IPS DF 4.7 (cell line): Measurements from ENCODE around the gene SCN4B.

ENCODE experiments used
- DNase-seq: peaks from one replicate; pipeline ENCODE4 v3.0.0-alpha.2; 2013; ENCODE audit warnings: low spot score; ENCODE audit errors: extremely low read depth

SCN4B gene

DNA sequence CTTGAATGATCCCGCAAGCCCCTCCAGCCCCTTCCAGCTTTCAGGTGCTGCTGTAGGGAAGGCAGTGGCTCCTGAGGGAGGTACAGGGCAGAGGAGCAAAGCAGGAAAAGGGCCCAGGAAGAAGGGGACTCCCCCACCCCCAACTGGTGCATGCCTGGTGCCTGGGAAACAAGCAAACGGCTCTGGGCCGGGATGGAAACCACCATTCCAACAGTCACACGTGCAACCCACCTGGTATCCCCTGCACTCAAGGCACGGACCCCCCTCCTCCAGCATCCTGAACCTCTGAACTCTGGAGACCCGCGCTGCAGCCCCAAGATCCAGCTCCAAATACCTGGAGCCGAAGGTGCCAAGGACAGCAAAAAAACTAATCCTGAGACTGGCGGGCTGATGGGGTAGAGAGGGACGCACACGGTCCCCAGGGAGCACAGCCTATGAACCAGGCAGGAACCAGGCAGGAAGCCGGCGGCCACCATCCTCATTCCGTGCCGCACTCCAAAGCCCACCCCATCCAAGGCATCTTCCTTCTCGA lies 537 bp downstream of the SCN4B start:
- DNase-seq, result no peak

- no peak for DNase-seq
These were observed 1.2 kb downstream of the SCN4B start for GRCh38 chr11:118151431-118151830.

DNA sequence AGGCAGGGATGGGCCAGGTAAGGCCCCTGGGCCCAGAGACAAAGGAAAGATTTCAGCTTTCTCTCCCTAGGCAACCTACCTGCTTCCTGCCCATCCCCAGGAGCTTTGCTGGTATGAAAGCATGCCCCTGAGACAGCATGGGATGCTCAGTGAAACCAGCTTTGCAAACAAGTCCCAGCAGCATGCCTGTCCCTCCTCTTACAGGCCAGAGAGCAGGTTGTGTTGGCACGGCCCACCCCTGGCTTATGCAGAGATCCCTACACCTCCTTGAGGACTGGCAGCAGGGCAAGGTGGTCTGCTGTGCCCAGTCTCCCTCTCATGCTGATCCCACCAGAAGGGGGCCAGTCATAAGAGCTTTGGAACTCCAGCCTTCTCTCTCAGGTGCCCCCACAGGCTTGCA lies 3.1 kb downstream of the SCN4B start:
- DNase-seq, result no peak

- DNase-seq, result no peak
These were observed 3.8 kb downstream of the SCN4B start for GRCh38 chr11:118148856-118149255.

GRCh38 chr11:118148240-118148639 lies 4.4 kb downstream of the SCN4B start:
- DNase-seq, result no peak

- no peak for DNase-seq
These were observed 5.1 kb downstream of the SCN4B start for GRCh38 chr11:118147502-118147901.

DNA sequence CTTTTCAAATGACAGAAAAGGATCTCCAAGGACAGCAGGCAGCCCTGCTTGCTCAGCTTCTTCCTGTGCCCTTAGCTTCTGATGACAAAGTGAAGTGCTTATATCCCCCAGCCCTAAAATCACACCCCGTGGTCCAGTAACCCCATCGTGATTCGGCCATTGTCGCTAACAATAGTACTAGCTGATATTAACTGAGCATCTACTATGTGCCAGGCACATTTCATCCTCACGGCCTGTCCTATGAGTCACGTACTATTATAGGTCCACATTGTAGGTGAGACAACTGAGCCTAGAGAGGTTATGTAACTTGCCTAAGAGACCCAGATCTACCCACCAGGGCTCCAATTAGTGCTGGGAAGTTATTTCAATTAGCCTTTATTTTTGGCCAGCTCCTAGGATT lies 6.1 kb downstream of the SCN4B start:
- DNase-seq, result no peak

DNA sequence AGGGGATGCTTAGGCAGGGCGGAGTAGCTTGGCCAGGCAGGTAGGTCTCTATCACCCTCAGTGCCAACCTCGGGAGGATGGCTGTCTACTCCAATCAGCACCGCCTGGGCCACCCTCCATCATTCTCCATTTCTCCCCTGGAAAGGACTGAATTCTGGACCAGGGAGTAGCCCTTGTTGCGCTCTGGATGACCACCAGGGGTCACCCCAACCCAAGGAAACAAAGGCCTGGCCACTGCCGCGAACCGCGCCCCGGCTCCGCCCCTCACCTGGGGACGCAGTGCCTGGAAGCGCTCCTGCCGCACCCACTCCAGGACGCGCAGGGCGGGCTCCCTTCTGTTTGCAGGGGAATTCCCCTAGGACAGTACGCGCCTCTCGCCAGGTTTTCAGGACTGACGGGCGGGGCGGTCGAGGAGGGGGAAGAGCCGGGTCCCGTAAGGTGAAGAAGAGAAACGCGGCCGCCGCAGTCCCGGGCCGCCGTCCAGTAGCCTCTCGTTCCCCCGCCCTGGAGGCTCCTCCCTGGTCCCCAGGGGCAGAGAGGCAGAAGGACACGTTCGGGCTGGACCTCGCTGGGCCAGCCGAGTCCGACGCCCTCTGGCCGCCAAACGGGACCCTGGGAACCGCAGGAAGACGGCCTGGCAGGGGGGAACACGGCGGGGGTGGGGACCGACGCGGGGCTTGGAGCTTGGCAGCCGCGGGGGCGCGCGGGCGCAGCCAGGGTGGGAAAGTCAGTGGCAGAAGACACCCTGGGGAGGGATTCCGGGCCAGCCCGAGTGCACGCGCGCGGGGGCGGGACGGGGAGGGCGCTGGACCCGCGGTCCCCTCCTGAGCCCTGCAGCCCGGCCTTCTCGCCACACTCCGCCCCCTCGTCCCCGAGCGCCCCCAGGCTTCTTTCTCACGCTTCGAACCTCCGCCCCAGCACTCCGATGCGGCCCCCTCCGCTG lies 7.1 kb downstream of the SCN4B start:
- no peak for DNase-seq

DNA sequence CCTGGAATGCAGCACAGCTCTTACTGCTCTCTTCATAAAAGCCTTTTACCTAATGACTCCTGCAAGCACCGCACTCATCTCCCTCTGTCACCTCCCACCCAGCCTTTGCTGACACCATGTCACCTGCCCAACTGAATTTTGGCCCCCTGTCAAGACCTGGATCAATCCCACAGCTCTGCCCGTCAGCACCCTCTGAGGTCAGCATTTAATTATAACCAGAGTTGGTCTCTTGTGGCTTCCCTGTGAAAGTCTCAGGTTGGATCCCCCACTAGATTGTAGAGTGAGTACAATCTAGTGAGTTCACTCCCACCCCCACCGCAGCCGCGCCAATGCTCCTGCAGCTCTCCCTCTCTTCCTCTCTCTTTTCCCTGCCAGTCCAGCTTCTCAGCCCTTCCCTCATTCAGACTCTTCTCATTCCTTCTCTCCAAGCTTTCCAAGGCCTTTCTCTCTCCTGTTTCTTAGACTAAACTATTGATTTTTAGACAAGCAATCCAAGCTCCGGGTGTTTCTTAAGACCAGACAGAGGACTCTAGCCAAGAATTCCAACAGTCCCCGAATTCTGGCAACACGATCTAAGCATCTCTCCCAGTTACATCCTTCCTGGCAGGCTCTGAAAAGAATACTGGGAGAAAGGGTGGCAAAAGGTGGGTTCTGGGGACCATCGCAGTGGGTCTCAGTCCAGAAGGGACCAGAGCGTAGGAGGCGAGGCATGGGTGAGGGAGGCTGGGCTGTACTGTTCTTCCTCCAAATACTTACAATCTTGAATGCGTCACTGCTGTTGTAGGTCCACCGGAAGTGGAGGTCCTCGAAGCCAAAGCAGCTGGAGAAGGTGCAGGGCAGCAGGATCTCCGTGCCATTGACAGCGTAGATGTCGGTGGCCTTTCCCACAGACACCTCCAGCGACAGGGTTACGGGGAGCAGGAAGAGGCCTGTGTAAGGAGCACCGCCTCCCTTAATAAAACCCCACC lies 8.0 kb downstream of the SCN4B start:
- DNase-seq, result no peak

DNA sequence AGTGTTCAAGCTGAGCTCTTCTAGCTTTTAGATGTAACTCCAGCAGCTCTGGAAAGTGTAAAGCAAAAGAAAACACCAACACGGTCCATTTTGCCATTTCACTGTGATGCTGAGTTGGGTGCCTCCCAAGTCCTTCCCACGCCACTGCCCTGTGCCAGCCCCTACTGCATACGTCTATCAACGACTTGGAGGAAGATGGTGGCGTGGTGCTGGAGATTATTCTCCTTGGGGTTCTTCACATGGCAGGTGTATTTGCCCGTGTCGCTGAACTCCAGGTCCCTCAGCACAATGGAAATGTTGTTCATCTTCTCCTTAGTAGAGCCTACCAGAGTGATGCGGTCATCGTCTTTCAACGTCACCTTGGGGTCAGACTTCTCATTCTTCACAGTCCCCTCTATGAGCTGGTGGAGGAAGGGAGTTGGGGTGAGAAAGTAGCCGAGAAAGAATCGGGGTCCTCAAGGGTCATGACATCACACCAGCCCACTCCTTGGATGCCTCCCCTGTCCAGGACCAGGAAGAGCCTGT lies 8.9 kb downstream of the SCN4B start:
- no peak for DNase-seq

DNA sequence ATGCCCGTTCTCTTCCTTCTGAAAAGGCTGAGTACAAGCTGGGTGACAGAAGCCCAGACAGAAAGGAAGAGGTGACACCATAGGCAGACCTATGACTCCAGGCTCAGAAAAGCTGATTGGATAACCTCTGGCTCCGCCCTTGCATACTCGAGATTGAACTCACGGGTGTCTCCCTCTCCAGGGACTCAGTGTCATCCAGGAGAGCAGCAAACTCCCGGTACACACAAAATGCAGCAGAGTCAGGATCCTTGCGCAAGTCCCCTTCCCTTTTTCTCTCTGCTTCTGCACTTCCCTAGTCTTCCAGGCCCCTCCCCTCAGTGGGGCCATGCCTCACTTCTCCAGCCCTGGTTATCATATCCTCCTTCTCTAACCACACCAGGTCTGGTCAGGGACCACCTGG lies 9.8 kb downstream of the SCN4B start:
- DNase-seq, result no peak

- no peak for DNase-seq
These were observed 10.5 kb downstream of the SCN4B start for GRCh38 chr11:118142081-118142480.

DNA sequence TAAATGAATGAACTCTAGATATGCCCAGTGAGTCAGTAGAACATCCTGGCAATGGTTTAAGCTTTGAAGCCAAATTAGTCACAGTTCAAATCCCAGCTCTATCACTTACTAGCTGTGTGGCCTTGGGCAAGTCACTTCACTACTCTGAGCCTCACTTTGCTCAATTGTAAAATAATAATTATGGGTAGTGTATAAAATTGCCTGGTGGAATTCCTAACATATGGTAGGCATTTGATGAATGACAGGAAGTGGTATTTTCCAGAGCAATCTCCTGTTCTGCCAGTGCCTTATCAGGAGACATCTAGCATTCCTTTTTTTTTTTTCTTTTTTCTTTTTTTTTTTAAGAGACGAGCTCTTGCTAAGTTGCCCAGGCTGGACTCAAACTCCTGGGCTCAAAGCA lies 13.0 kb downstream of the SCN4B start:
- no peak for DNase-seq

- DNase-seq, result no peak
These were observed 13.7 kb downstream of the SCN4B start for GRCh38 chr11:118138839-118139420.

DNA sequence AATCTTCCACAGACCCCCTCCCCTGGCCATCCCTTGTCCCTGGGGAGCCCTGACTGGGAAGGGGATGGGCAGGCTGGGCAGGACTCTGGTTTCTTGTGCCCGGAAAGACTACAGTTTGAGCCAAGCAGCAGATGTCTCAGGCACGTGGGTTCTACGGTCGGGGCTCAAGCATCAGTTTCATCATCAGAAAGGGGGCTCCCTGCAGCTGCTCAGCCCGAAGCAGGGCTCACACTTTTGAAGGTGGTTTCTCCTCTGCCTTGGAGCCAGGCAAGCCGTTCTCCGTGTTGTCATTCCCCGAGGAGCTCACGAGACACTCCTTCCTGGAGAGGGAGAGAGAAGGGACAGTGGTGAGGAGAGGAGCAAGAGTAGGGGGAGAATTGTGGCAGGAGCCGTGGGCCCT lies 15.8 kb downstream of the SCN4B start:
- no peak for DNase-seq

DNA sequence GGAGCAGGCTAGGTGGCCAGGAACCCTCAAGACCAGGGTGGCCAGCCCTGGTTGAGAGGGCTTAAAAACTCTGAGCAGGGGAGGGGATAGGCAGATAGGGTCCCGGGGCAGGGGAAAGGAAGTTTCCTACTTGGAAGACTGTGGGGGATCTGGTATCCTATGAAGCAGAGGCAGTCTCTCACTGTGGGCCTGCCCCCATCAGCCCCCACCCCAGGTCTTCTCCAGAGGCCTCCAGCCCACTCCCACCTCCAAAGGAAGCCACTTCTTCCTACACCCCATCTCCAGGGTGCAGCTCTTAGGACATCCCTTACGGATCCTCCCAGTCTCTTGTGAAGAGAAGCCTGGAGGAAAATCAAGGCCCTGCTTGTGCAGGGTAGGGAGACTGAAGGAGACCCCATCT lies 16.3 kb downstream of the SCN4B start:
- DNase-seq, result no peak

DNA sequence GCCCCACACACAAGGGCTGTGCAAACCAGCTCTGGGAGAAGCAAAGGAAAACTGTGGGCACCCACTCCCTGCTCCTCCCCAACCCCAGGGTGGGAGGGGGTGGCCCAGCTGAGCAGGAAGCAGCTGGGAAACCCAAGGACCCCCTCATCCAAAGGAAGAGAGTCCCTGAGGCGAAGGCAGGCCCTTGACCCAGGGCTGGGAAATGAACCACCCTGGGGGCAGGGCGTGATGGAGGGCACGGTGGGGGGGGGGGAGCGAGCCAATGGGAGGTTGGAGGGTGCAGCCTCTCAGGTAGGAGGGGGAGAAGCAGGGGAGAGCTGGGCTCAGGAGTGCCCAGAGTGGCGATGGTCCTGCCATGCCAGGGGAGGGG lies 16.8 kb downstream of the SCN4B start:
- no peak for DNase-seq

DNA sequence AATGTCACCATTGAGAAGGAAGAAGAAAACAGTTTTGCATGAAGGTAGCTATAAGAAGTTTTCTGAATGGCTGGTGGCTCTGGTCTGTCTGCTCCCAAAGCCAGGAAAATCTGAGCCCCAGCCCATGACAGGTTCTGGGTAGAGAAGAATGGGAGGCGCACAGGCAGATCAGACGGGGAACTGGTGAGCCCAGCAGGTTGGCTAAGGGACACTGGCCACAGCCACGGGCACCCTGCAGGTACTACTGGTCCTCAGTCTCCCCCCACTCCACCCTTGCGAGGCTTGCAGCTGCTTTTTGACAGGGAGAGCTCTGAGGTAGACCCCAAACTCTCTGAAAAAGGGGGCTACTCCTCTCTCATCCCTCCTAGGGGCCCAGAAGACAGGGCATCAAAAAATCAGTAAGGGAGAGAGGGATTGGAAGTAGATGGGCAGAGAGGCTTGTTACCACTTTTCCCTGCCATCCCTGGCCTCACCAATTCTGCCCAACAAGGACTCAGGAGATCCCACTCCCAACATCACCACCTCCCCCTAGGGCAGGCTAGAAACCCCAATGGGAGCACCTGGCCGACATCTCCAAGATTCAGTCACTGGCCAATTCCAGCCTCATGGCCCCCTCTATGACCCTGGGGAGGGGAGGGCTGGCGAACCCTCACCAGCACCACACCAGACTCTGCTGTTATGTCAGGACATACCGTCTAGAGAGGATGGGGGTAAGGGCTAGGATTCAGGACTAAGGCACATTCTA lies 17.4 kb downstream of the SCN4B start:
- no peak for DNase-seq

DNA sequence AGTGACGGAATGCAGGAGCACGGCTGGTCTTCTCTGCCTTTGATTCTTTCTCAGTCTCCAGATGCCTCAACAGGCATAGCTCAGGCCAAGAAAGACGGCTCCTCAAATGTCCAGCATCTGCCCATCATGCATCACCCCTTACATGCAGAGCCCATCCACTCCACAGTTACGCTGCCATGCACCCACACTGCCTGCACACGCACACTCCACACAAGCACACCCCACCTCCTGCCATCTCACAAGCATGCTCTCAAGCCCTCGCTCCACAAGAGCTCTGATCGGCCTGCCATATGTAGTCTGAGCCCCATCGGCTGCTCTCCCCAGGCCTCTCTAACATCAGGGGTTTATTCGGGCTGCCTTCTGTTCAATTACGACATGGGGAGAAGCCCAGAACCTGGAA lies 18.8 kb downstream of the SCN4B start:
- no peak for DNase-seq

GRCh38 chr11:118132385-118133151 lies 20.1 kb downstream of the SCN4B start:
- no peak for DNase-seq
